ENCODE data around the gene POU6F2.
"Not testable (repeated sequence)": the region's sequence is repeated elsewhere in the genome, so short reads cannot be mapped to it uniquely, and the experiment has no call there.

POU6F2 gene

DNA sequence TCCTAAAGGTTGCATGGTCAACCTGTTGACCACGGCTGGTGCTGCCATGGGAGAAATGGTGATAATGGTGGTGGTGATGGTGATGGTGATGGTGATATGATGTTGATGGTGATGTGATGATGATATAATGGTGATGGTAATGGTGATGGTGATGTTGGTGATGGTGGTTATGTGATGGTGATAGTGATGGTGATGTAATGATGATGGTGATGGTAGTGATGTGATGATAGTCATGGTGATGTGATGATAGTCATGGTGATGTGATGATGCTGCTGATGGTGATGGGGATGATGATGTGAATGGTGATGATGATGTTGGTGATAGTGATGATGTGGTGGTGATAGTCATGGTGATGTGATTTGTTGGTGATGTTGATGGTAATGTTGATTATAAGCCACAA is 23.9 kb downstream of the POU6F2 start:
- DNase-seq: no peak

DNA sequence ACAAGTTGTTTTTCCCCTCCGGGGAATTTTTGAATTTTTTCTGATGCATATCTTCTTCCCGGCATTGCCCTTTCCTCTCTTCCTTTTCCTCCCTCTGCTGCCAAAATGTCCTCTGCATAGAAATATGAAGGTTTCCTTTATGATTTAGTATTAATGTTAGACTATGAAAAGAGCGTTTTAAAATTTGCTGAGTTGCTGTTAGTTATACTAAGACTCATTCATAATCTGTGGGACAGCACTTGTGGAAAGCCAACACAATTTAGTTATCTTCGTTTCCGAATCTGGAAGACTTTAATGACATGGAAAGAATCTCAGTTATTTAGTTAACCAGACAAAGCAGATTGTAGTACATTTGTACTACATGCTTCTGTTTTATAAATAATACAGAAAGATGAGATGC is 25.0 kb downstream of the POU6F2 start:
- no peak for DNase-seq

DNA sequence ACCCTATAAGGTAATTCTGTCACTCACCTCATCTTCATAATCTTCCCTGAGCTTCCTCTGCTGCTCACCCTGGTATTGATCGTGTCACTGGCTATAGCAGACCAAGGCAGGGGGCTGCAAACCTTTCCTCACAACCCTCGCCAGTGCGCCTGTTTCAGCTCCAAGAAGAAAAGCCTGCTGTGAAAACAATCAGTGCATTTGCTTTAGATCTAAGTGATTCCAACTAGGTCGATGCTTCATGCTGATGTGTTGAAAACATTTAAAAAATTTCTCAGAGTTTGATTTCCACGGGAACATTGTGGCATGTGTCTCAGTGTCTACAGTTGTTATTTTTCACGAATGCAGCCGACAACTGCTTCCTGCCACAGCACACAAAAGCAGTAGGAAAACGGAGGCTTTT is 27.3 kb downstream of the POU6F2 start:
- DNase-seq: no peak

DNA sequence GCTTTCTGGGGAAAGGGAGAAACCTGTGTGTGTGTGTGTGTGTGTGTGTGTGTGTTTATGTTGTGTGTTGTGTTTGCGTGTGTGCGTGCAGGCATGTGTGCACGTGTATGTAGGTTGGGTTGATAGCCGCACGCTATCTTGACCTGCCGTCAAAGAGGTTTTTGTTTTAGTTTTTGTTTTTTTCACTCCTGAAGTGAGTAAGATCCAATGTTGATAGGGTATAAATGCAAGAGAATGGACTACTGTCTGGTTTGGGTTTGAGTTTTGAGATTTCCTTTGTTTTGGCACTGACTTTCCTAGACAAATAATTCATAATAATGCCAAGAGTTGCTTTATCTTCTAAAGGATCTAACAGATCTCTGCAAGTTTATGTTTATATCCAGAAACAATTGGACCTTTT is 27.8 kb downstream of the POU6F2 start:
- DNase-seq: no peak

DNA sequence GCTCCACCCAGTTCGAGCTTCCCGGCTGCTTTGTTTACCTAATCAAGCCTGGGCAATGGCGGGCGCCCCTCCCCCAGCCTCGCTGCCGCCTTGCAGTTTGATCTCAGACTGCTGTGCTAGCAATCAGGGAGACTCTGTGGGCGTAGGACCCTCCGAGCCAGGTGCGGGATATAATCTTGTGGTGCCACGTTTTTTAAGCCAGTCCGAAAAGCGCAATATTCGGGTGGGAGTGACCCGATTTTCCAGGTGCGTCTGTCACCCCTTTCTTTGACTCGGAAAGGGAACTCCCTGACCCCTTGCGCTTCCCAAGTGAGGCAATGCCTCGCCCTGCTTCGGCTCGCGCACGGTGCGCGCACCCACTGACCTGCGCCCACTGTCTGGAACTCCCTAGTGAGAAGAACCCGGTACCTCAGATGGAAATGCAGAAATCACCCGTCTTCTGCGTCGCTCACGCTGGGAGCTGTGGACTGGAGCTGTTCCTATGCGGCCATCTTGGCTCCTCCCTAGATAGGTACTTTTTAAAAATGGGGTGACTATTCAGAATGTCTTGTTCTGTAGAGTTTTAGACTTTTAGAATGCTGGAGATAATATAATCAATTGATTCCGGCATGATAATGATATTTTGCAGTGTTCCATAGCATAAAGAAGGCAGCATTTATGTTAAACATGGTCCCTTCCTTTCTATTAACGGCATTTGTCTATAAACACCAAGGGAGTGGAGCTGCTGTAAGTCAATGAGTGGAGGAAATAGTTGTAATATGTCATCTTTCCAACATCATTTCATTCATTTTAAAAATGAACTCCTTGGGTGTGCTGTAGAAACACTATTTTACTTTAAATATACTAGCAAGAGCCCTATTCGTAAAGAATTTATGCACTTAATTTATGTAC is 35.6 kb downstream of the POU6F2 start:
- DNase-seq: not testable (repeated sequence)

DNA sequence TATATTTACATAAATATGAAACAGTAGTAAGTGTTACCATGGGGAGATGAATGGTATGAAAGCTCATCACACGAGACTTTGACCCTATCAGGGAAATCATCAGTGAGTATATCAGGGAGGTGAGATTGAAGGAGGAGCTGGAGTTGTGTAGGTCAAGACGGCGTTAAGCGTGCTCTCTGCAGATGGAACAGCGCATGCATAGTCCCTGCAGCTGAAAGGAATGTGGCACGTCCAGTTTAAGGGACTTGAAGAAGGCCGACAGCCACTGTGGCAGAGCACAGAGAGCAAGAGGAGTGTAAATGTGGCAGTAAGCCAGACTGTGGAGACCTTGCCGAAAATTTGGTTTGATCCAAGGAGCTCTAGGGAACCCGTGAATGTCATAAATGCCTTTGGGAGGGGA is 38.9 kb downstream of the POU6F2 start:
- DNase-seq: no peak

DNA sequence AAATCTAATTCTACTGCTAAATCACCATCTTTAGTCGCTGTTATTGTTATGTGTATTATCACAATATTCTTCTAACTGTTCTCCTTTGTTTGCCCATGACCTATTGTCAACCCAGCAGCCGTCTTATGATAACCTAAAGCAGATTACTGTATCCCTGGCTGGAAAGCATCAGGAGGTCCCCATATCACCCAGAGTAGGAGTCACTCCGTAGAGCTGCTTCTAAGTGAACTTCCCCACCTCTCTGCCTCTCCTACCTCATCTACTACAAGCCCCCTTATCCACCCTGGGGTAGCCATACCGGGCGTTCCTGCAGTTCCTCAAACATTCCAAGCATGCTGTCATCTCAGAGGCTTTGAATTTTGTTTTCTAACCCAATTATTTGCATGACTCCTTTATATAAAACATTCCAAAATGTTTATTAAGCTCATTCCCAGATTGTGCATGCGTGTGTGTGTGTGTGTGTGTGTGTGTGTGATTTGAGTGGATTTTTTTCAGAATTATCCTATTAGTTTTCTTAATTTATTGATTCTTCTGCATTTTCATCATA is 39.7 kb downstream of the POU6F2 start:
- DNase-seq: no peak

DNA sequence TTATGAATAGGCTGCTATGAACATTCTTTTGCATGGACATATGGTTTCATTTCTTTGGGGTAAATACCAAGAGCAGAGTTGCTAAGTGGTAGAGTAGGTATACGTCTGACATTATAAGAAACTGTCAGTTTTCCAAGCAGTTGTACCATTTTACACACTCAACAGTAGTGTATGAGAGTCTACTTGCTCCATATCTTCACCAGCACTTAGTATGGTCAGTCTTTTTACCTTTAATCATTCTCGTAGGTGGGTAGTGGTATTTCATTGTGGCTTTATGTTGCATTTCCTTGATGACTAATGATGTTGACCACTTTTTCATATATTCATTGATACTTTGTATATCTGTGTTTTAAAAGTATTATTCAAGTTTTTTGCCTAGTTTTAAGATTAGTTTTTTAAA is 45.1 kb downstream of the POU6F2 start:
- no peak for DNase-seq

DNA sequence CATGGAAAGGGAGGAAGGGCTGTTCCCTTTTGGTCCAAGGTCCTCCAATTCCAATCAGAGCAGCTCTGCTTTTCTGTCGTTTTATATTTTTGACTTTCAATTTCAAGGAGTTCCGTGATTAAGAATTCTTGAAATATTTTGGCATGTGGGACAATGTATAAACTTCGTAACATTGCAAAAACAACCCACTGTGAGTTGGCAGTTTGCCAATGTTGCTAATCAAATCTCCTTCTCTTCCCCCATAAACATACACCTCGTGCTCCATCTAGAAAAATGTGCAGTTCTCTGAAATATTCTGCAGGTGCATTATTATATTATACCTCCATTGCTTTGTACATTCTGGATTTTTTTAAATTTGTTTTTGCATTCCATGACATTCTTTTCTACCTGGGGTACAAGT is 49.8 kb downstream of the POU6F2 start:
- no peak for DNase-seq

DNA sequence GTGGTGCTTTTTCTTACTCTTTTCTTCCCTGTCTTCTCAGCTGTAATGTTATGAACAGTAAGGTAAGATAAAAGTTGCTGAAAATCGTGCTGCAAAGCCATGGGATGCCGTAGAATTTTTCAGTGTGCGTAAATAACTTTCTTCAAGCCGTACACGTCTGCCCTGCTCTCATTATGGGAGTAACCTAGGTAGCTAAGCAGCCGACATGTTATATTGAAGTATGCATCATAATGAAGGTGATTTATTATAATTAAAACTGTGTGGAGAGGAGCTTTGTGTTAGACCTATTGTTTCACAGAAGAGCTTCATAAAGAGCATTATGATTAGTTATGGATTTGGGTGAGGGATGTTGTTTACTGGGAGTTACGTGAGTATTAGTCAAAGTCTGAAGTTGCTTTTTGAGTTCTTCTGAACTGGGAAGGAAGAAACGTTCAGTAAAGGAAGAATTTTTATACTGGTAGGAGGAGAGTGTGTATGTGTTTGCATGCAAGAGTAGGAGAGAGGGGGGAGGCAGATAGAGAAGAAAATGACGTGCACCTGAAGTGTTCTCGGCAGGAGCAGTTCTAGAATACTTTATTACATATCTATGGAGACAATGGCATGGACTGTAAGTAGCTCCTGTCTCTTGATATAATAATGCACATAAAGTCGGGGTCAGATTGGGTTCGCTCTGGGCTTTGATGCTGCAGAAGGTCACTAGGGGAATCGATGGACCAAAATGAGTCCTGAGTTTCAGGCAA is 56.3 kb downstream of the POU6F2 start:
- DNase-seq: no peak

DNA sequence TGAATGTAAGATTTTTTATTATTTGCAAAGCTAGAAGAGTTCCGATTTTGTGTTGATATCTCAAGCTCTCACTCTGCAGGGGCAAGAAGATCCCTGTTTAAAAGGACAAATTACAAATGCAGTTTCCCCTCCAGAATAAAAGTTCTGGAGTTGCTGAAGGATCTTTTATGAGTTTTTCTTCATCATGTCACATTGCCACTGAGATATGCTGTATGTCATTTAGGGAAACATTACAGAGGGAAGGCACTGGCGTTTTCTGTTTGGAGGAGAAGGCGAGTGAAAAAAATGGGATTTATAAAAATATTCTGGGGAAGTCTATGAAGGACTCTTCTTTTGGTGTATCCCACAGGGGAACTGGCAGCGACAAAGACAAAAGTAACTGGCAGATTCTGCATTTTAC is 57.4 kb downstream of the POU6F2 start:
- no peak for DNase-seq

DNA sequence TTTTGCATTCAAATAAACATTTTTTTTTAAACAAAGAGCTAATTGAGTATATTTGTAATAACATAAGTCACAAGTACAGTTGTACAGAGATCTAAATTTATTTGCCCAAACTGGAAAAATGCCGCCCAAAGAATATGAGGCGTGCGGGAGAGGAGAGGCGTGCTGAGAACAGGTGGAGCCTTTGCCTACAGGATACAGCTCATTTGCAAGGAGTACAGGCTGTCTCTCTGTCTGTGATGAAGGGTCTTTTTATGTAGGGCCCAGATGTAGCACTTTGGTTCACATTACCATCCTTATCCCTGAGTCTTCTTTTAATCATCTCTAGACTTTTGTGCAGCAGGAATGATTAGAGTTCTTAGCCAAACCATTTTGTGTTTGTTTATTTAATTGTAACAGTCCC is 58.2 kb downstream of the POU6F2 start:
- no peak for DNase-seq

DNA sequence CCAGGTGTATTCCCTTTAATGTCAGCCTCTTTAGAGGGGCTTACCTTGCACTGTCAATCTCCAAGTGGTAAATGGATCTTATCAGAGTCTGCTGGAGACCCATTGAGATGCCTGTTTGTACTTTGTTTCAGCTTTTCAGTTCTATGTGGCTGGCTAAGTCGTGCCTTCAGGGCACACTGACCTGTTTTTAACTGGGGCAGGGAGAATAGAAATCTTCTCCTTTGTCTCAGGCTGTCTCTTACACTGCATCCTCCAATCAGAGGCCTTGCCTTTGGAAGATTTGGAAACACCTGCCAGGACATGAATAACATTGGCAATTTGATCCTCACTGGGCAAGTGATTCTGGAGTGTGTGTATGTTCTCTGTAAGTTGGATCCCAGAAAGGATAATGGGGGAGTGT is 65.0 kb downstream of the POU6F2 start:
- DNase-seq: no peak

DNA sequence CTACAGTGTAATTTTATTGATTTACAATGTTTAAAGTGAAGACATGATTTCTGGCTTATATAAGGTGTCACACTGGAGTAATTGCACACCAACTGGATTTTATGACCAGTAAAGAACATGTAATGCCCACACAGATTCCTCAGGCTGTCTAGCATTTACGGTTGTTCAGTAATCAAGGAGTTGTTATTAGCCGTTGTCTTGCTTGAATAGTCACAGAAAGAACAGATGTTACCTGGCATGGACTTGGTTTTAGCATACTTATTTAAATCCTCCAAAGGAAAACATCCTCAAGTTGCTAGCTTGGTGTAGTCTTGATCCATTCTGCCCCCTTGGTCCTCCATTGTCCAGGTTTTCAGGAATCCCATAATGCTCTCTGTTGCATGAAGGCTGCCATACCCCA is 65.8 kb downstream of the POU6F2 start:
- no peak for DNase-seq

DNA sequence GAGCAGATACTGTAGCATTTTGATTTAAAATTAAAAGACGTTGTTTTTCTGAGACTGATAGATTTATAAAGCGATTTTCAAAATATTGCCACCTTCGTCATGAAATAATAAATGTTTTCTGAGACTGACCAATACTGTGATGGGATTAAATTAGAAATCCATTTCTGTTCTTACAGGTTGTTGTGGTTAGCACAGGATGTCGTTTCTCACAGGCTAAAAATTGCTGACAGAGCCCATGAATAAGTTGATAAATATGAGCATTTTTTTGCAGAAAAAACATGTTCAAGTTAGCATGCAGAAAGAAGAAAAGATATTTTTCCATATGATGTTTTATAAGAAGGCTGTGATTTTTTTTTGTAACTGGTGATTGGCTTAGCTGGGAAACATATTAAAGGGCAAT is 66.8 kb downstream of the POU6F2 start:
- no peak for DNase-seq

DNA sequence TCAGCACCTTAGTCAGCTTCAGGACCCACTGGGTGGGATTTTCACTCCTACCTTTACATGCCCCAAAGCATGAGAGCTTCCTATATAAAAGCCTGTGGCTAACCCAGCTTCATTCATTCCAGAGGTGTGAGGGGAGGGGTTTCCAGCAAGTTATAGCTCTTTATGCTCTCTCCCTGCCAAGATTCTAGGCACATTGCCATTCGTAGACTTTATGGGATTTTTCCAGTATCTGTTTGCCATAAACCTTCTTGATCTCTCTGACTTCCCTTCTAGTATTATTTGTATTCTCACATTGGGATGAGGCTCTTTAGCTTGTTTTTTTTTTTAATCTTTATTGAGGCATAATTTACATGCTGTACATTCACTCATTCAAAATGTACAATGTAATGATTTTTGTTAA is 67.5 kb downstream of the POU6F2 start:
- no peak for DNase-seq

DNA sequence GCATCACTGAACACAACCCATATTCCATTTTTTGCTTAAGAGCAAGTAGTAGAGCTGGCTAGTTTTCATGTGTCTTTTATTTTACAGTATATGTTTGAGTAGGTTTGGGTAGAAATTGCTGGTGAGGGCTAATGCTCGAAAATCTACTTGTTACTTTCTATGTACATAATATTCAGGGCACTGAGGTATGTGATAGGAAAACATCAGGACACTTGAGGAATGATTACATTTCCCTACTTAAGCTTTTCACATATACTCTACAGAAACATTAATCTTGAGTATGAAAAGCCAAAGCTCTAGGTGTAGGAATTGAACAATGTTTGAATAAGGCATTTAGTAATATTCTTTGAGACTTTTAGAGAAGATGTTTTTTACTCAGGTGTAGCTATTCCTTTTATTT is 73.6 kb downstream of the POU6F2 start:
- no peak for DNase-seq

DNA sequence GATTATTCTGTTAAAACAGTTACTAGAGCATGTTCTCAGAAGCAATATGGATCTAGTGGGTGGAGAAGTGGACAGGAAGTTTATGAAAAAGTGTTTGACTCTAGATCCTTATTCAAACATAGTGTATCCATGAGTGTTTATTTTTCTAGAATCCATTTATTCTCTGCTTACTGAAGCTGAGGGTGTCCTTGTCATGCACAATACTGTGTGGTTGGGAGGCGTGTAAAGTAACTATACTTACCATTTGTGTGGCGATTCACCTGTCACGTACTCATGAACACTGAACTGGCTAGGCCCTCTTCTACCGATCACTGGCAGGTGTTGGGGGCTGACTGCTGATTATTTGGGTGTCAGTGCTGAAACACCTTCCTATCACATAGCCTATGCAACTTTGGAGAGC is 74.0 kb downstream of the POU6F2 start:
- no peak for DNase-seq

DNA sequence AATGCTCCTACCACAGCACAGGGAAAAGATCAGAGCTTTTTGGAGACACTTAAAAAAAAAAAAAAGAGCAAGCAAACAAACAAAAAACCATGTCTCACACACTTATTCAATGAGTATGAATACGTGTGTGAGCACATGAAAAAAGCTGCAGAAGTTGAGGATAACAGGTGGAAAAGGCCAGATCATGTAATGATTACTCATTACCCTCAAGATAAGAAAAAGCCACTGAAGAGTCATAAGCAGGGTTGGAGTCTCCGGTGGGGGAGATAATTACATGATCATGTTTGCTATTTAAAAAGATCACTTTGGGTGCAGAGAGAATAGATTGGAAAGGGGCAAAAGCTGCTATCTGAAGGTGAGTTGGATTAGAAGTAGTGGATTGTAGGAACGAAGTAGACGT is 77.0 kb downstream of the POU6F2 start:
- DNase-seq: no peak

DNA sequence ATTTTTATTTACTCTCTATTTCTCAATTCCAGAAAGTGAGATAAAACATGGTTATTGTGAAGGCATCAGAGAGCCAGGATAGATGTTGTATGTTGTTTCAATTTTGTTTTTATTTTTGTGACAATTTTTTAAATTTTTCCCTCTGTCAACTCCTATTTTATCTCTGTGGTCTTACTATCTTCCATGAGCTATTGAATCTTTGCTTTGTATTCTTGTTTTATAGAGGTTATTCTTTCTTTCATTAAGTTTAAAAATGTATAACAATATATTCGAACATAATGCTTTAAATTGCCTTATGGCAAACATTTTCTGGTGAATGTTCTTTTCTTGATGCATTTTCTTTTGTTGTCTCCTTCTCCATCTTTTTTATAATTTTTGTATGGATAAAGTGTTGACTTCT is 78.4 kb downstream of the POU6F2 start:
- no peak for DNase-seq

DNA sequence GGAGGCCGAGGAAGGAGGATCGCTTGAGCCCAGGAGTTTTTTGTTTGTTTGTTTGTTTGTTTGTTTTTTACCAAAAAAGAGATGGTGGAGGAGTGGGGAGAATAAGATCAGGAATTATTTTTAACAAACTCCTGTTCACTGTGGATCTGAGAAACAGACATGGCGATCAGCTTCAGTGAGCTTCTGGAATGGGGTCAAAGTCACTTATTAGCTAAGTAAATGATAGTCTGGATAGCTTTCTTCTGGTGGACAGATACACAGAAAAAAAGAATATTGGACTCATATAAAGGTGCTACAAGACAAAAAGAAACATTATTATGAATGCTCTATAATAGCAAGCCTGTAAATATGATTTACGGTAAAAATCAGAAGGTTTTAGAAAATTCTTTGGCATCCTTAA is 85.1 kb downstream of the POU6F2 start:
- DNase-seq: no peak

DNA sequence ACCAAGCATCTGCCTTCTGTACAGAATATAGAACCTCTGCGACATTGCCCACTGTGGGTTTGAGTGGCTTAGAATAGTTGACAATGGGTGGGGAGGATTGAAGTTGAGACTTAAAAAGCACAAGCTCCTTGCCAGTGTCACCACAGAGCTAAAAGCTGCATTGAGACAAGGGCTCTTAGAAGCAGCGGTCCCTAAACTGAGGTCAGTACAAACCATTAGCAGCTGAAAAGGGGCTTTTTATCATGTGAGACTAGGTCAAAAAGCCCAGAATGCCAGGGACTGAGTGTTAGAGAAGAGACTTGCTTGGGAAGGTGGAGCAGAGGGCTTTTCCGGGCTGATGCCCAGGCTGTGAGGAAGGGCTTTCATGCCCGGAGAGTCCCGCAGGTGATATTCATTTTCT is 91.3 kb downstream of the POU6F2 start:
- DNase-seq: no peak

DNA sequence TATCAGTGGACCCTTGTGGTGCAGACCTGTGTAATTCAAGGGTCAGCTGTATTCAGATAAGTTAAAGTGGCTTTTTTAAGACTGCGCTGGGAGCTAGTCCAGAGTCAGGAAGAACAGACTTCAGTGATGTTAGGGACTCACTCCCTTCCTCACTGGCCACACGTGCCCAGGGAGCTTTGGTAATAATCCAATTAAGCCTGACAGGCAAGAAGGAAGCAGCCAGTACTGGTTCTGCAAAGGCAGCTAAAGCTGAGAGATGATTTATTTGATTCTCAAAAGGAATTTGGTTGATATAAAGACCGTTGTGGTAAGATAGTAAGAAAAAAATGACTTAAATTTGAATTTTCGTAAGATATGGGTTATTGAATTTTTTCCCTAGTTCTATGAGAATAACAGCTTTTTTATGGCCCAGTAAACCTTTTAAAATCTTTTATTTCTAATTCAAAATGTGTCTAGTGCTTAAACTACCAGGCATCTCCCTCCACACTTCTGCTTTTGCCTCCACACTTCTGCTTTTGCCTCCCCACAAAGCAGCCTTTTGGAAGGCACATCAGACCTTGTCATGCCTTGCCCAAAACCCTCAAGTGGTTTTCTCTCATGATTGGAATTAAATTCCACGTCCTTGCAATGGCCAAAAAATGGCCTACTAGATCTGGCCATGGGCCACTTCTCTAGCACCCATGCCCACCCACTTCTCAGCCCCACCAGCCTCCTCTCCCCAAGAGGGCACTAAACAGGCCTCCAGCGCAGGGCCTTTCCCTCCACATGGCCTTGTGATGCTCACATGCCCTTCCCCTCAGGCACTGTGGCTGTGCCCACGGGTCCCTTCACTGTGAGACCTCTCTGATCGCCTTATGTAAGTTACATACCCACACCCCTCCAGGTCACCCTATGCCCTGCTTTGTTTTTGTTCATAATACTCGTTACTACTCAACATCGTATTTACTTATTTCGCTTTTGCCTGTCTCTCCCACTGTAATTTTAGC is 92.5 kb downstream of the POU6F2 start:
- DNase-seq: no peak

Data from stimulated activated CD4-positive, alpha-beta T cell treated with anti-CD3 and anti-CD28 coated beads, Interleukin-2, amount 100 ng/mL, for 48 hours (primary cell).